Adrenal gland (tissue), 12 donors: Measurements from ENCODE around the gene DCBLD1. TPM values are rescaled to one million over a fixed set of nuclear protein-coding genes. Genes with fewer than 3 reads are reported as not detected.
A peak's percentile ranks its signal among the peaks of the same experiment; 100 is the strongest.

ENCODE experiments used
- DNase-seq, 7 donors: peaks; one replicate each; pipeline ENCODE4 v3.0.0-alpha.2; 2019 to 2020
- H3K27ac ChIP-seq, 5 donors: fragments of 200-600 bp; sonication (generic) in 4 of 5; 1 replicate in 3 of 5; 2 replicates in 2 of 5; pipeline versions ENCODE4 v1.5.1 to v1.8.0; 2016 to 2020; ENCODE audit warnings: mild to moderate bottlenecking in 1 of 5
- H3K27me3 ChIP-seq: fragments of 200-600 bp; 2 replicates; pipeline ENCODE4 v1.8.0; 2021
- H3K36me3 ChIP-seq, 2 donors: fragments of 200-600 bp; replicated peaks in 1 of 2; 1 replicate in 1 of 2; 2 replicates in 1 of 2; pipeline versions ENCODE4 v1.5.1 to v1.8.0; 2018 to 2022
- H3K4me1 ChIP-seq, 2 donors: fragments of 200-600 bp; replicated peaks in 1 of 2; 1 replicate in 1 of 2; 2 replicates in 1 of 2; pipeline versions ENCODE4 v1.5.1 to v1.8.0; 2018 to 2021
- H3K4me3 ChIP-seq, 4 donors: fragments of 200-600 bp; sonication (generic) in 3 of 4; one replicate each; pipeline ENCODE4 v1.5.1; 2016 to 2018
- H3K9me3 ChIP-seq, 3 donors: fragments of 200-600 bp; sonication (generic) in 1 of 3; replicated peaks in 1 of 3; 1 replicate in 2 of 3; 2 replicates in 1 of 3; pipeline versions ENCODE4 v1.5.1 to v1.8.0; 2016 to 2021
- POLR2A ChIP-seq, 2 donors: fragments of 450-650 bp; IDR thresholded peaks; one replicate each; pipeline ENCODE4 v1.6.1; 2017; ENCODE audit warnings: antibody characterized with exemption in 2 of 2, mild to moderate bottlenecking in 2 of 2, moderate library complexity in 1 of 2
- WGBS, 4 donors: extraction: QIAGEN DNeasy Blood & Tissue Kit in 2 of 4; methylation state at CpG; one replicate each; pipeline versions ENCODE4 v1.1.5 to v1.1.7; 2013 to 2017; 5-methylcytosine and 5-hydroxymethylcytosine counted together
- intact Hi-C, 2 donors: fragments of 100-400 bp; cut with DNase I; formaldehyde crosslinking; loops; one replicate each; pipeline versions ENCODE4 v1.14.1 to v1.15.0; 2022 to 2023
- polyA plus RNA-seq, 3 donors: library from polyadenylated mRNA; stranded (reverse); fragments of 200-250 nt in 2 of 3; fragments of 350-450 nt in 1 of 3; fragmentation: Illumina TruSeq in 1 of 3; extraction: RNeasy Lipid Tissue Mini Kit (QIAGEN cat#74804) in 1 of 3; gene quantifications; one replicate each; pipeline ENCODE4 v1.2.3, GENCODE V29; 2013 to 2014
- total RNA-seq, 9 donors: library from RNA; depleted of rRNA in 4 of 9; stranded (reverse); fragments of >200 nt in 4 of 9; fragments of 120-200 nt in 1 of 9; fragmentation: NEBNext Ultra II Directional in 1 of 9; extraction: Animal tissue kit (Norgen Biotek cat#: 25700) in 1 of 9; gene quantifications; one replicate each; pipeline versions ENCODE4 v1.1.0 to v1.2.4, GENCODE V29; 2013 to 2023
- TF ChIP-seq, protein P1 (sequence below), 6 experiments: fragments of 450-650 bp in 4 of 6; fragments of 200-600 bp in 2 of 6; sonication (generic) in 1 of 6; IDR thresholded peaks; 1 replicate in 5 of 6; 2 replicates in 1 of 6; pipeline versions ENCODE4 v1.5.1 to v1.8.0; 2016 to 2021; ENCODE audit warnings: antibody characterized with exemption in 6 of 6, mild to moderate bottlenecking in 2 of 6, moderate library complexity in 1 of 6
- donor health status: healthy with polysubstance abuse.
- donor health status: Bipolar disorder and iron deficiency.
- donor health status: DM: yes; HTN: yes; CAD: no.
- donor health status: DM: no; HTN: no; CAD: no.
- donor health status: DM: no; HTN: no; CAD: no.
- donor health status: DM: yes; HTN: yes; CAD: no.

The DCBLD1 gene
- total and polyA plus RNA-seq, 12 donors, result 4.2 to 17.1 (median 6.6) TPM

DNA sequence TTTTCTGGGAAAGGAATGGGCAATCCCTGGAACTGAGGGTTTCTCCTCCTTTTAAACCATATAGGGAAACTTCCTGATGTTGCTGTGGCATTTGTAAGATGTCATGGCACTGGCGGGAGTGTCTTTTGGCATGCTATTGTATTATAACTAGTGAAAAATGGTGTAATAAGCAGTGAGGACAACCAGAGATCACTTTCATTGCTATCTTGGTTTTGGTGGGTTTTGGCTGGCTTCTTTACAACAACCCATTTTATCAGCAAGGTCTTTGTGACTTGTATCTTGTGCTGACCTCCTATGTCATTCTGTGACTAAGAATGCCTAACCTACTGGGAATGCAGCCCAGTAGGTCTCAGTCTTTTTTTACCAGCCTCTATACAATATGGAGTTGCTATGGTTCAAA lies 9.1 kb upstream of the DCBLD1 start:
- peaks cover 0 to 6% of the 10 kb centered on the region in 2 donors for H3K4me1 ChIP-seq
- 41 to 65% (median 55%) methylated on average over 1 of the region's 1 CpG for WGBS, 4 donors
- DNase-seq, result no peak
- no peaks in the 10 kb centered on the region for H3K27me3 ChIP-seq
- no peak for TF ChIP-seq POLR2A (IDR thresholded peaks at IDR 0.05)
- TF ChIP-seq, protein P1, sequence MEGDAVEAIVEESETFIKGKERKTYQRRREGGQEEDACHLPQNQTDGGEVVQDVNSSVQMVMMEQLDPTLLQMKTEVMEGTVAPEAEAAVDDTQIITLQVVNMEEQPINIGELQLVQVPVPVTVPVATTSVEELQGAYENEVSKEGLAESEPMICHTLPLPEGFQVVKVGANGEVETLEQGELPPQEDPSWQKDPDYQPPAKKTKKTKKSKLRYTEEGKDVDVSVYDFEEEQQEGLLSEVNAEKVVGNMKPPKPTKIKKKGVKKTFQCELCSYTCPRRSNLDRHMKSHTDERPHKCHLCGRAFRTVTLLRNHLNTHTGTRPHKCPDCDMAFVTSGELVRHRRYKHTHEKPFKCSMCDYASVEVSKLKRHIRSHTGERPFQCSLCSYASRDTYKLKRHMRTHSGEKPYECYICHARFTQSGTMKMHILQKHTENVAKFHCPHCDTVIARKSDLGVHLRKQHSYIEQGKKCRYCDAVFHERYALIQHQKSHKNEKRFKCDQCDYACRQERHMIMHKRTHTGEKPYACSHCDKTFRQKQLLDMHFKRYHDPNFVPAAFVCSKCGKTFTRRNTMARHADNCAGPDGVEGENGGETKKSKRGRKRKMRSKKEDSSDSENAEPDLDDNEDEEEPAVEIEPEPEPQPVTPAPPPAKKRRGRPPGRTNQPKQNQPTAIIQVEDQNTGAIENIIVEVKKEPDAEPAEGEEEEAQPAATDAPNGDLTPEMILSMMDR (IDR thresholded peaks at IDR 0.05), result no peak
- H3K4me3 ChIP-seq, result no peak overlapping the region
- H3K36me3 ChIP-seq, result no peaks in the 10 kb centered on the region
- no peaks in the 10 kb centered on the region for H3K9me3 ChIP-seq
- intact Hi-C loops, result no loop called here
- no peak overlapping the region for H3K27ac ChIP-seq

GRCh38 chr6:117477988-117478852 lies 4.3 kb upstream of the DCBLD1 start:
- TF ChIP-seq, protein P1 (IDR thresholded peaks at IDR 0.05), result peak in 4 of 6 experiments; percentile 21 to 37 (median 25)
- TF ChIP-seq POLR2A (IDR thresholded peaks at IDR 0.05), result no peak
- DNase-seq, result peak in 4 of 7 donors; percentile 15 to 34 (median 24)
- Histone ChIP-seq H3K4me1 (peaks cover 0 to 14% of the 10 kb centered on the region in 2 donors), H3K4me3 (no peak overlapping the region), H3K27me3 (no peaks in the 10 kb centered on the region), H3K27ac (no peak overlapping the region), H3K36me3 (no peaks in the 10 kb centered on the region), H3K9me3 (no peaks in the 10 kb centered on the region)
- intact Hi-C loops, result no loop called here
- 46 to 64% (median 57%) methylated on average over 4 of the region's 4 CpGs for WGBS, 4 donors

DNA sequence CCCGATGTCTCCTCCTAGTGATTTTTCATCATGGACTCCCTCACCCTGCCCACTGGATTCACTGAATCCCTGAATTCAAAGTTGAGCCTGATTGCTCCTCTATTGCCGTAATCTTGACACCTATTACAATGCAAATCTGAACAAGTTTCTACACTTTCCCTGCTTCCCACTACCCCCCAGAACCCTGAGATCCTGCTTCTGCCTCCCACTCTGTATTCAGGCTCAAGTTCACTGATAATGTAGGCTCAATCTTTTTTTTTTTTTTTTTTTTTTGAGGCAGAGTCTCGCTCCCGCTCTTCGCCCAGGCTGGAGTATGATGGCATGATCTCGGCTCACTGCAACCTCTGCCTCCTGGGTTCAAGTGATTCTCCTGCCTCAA lies 3.6 kb upstream of the DCBLD1 start:
- no peak for DNase-seq
- Histone ChIP-seq H3K36me3 (no peaks in the 10 kb centered on the region), H3K27ac (no peak overlapping the region), H3K4me1 (peaks cover 0 to 15% of the 10 kb centered on the region in 2 donors), H3K27me3 (no peaks in the 10 kb centered on the region), H3K4me3 (no peak overlapping the region), H3K9me3 (no peaks in the 10 kb centered on the region)
- 84 to 93% (median 88%) methylated on average over 6 of the region's 6 CpGs for WGBS, 4 donors
- TF ChIP-seq, protein P1 (IDR thresholded peaks at IDR 0.05), result no peak
- TF ChIP-seq POLR2A (IDR thresholded peaks at IDR 0.05), result no peak
- intact Hi-C loops, result no loop called here

- intact Hi-C loops, result no loop called here
- no peak overlapping the region for H3K4me3 ChIP-seq
- TF ChIP-seq, protein P1 (IDR thresholded peaks at IDR 0.05), result no peak
- TF ChIP-seq POLR2A (IDR thresholded peaks at IDR 0.05), result no peak
- WGBS, 4 donors, result 82 to 91% (median 85%) methylated on average over 3 of the region's 3 CpGs
- no peaks in the 10 kb centered on the region for H3K27me3 ChIP-seq
- peaks cover 0 to 19% of the 10 kb centered on the region in 2 donors for H3K4me1 ChIP-seq
- H3K36me3 ChIP-seq, result no peaks in the 10 kb centered on the region
- DNase-seq, result no peak
- H3K9me3 ChIP-seq, result no peaks in the 10 kb centered on the region
- no peak overlapping the region for H3K27ac ChIP-seq
Measured at GRCh38 chr6:117480651-117481050, 1.8 kb upstream of the DCBLD1 start.
